Measurements from ENCODE around the gene SPTBN1.

DNA sequence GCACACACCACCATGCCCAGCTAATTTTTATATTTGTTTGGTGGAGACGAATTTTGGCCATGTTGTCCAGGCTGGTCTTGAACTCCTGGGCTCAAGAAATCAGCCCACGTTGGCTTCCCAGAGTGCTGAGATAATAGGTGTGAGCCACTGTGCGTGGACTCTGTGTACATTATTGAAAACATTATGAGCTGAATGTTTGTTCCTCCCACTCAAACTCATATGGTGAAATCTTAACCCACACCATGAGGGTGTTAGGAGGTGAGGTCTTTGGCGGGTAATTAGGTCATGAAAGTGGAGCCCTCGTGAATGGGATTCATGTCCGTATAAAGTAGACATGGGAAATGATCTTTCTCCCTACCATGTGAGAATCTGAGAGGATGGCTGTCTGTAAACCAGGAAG, 83.6 kb downstream of the SPTBN1 start:
- TF ChIP-seq EMX1 (CRISPR knock-in tag; IDR thresholded peaks at IDR 0.05) (no peak), CBFB (CRISPR knock-in tag; IDR thresholded peaks at IDR 0.05; ENCODE audit: low read depth) (no peak), NR1H2 (CRISPR knock-in tag; IDR thresholded peaks at IDR 0.05) (no peak), JUN (CRISPR knock-in tag; IDR thresholded peaks at IDR 0.05) (no peak), TP53 (CRISPR knock-in tag; IDR thresholded peaks at IDR 0.05) (no peak)
- TF ChIP-seq, protein P1, sequence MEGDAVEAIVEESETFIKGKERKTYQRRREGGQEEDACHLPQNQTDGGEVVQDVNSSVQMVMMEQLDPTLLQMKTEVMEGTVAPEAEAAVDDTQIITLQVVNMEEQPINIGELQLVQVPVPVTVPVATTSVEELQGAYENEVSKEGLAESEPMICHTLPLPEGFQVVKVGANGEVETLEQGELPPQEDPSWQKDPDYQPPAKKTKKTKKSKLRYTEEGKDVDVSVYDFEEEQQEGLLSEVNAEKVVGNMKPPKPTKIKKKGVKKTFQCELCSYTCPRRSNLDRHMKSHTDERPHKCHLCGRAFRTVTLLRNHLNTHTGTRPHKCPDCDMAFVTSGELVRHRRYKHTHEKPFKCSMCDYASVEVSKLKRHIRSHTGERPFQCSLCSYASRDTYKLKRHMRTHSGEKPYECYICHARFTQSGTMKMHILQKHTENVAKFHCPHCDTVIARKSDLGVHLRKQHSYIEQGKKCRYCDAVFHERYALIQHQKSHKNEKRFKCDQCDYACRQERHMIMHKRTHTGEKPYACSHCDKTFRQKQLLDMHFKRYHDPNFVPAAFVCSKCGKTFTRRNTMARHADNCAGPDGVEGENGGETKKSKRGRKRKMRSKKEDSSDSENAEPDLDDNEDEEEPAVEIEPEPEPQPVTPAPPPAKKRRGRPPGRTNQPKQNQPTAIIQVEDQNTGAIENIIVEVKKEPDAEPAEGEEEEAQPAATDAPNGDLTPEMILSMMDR (IDR thresholded peaks at IDR 0.05), result no peak
- TF ChIP-seq, protein P2, sequence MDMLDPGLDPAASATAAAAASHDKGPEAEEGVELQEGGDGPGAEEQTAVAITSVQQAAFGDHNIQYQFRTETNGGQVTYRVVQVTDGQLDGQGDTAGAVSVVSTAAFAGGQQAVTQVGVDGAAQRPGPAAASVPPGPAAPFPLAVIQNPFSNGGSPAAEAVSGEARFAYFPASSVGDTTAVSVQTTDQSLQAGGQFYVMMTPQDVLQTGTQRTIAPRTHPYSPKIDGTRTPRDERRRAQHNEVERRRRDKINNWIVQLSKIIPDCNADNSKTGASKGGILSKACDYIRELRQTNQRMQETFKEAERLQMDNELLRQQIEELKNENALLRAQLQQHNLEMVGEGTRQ (CRISPR knock-in tag; IDR thresholded peaks at IDR 0.05), result no peak
- TF ChIP-seq, protein P3, sequence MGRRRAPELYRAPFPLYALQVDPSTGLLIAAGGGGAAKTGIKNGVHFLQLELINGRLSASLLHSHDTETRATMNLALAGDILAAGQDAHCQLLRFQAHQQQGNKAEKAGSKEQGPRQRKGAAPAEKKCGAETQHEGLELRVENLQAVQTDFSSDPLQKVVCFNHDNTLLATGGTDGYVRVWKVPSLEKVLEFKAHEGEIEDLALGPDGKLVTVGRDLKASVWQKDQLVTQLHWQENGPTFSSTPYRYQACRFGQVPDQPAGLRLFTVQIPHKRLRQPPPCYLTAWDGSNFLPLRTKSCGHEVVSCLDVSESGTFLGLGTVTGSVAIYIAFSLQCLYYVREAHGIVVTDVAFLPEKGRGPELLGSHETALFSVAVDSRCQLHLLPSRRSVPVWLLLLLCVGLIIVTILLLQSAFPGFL (CRISPR knock-in tag; IDR thresholded peaks at IDR 0.05; ENCODE audit: borderline replicate concordance), result no peak
- TF ChIP-seq, protein P4, sequence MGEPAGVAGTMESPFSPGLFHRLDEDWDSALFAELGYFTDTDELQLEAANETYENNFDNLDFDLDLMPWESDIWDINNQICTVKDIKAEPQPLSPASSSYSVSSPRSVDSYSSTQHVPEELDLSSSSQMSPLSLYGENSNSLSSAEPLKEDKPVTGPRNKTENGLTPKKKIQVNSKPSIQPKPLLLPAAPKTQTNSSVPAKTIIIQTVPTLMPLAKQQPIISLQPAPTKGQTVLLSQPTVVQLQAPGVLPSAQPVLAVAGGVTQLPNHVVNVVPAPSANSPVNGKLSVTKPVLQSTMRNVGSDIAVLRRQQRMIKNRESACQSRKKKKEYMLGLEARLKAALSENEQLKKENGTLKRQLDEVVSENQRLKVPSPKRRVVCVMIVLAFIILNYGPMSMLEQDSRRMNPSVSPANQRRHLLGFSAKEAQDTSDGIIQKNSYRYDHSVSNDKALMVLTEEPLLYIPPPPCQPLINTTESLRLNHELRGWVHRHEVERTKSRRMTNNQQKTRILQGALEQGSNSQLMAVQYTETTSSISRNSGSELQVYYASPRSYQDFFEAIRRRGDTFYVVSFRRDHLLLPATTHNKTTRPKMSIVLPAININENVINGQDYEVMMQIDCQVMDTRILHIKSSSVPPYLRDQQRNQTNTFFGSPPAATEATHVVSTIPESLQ (CRISPR knock-in tag; IDR thresholded peaks at IDR 0.05), result no peak
- TF ChIP-seq, protein P5, sequence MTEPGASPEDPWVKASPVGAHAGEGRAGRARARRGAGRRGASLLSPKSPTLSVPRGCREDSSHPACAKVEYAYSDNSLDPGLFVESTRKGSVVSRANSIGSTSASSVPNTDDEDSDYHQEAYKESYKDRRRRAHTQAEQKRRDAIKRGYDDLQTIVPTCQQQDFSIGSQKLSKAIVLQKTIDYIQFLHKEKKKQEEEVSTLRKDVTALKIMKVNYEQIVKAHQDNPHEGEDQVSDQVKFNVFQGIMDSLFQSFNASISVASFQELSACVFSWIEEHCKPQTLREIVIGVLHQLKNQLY (CRISPR knock-in tag; IDR thresholded peaks at IDR 0.05), result no peak
- TF ChIP-seq, protein P6, sequence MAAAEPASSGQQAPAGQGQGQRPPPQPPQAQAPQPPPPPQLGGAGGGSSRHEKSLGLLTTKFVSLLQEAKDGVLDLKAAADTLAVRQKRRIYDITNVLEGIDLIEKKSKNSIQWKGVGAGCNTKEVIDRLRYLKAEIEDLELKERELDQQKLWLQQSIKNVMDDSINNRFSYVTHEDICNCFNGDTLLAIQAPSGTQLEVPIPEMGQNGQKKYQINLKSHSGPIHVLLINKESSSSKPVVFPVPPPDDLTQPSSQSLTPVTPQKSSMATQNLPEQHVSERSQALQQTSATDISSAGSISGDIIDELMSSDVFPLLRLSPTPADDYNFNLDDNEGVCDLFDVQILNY (CRISPR knock-in tag; IDR thresholded peaks at IDR 0.05), result no peak

All from WTC11 (cell line).